Fibroblast of mammary gland (primary cell): ENCODE measurements around the gene SYT7.

Source experiments
- DNase-seq: peaks from one replicate; pipeline ENCODE4 v3.0.0-alpha.2; 2010; ENCODE audit warnings: low read depth
- H3K4me3 ChIP-seq: 2 replicates; pipeline ENCODE4 v1.5.1; 2011; ENCODE audit warnings: low read depth, mild to moderate bottlenecking, low read length, moderate library complexity; ENCODE audit not compliant: control insufficient read depth
- TF ChIP-seq, protein P1 (sequence below): conservative IDR thresholded peaks from 2 replicates; pipeline ENCODE4 v1.5.1; 2011; ENCODE audit warnings: low read depth, low read length, inconsistent platforms; ENCODE audit not compliant: control insufficient read depth, insufficient read depth

SYT7 gene

DNA sequence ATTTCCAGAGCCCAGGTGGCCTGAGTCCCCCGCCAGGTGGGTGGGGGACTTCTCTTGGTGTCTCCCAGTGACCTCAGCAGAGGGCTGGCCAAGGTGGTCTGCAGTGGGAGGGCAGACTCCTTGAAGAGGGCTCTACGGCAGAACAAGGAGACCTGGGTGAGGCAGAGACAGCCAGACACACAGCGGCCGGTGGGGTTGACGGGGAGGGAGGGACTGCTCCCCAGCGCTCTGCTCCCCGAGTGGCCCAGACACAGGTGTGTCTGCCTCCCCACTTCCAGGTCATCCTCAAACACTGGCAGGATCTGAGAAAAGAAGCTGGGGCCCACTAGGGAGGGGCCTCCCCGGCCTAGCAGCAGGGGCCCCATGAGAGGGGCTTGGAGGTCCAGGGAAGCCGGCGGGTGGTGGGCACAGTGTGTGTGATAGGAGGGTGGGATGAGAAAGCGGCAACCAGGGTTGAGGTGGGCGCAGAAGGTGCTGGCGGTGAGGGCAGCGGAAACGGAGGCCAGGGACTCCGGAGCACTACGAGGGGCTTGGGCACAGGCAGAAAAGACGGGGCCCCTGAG is 30.1 kb downstream of the SYT7 start:
- H3K4me3 ChIP-seq, result no peak overlapping the region
- TF ChIP-seq, protein P1, sequence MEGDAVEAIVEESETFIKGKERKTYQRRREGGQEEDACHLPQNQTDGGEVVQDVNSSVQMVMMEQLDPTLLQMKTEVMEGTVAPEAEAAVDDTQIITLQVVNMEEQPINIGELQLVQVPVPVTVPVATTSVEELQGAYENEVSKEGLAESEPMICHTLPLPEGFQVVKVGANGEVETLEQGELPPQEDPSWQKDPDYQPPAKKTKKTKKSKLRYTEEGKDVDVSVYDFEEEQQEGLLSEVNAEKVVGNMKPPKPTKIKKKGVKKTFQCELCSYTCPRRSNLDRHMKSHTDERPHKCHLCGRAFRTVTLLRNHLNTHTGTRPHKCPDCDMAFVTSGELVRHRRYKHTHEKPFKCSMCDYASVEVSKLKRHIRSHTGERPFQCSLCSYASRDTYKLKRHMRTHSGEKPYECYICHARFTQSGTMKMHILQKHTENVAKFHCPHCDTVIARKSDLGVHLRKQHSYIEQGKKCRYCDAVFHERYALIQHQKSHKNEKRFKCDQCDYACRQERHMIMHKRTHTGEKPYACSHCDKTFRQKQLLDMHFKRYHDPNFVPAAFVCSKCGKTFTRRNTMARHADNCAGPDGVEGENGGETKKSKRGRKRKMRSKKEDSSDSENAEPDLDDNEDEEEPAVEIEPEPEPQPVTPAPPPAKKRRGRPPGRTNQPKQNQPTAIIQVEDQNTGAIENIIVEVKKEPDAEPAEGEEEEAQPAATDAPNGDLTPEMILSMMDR, result no peak
- DNase-seq, result no peak

- DNase-seq, result no peak
- H3K4me3 ChIP-seq, result no peak overlapping the region
- TF ChIP-seq, protein P1, result no peak
Measured at GRCh38 chr11:61549662-61550568, 31.0 kb downstream of the SYT7 start.

GRCh38 chr11:61549177-61549576 is 31.7 kb downstream of the SYT7 start:
- no peak for DNase-seq
- TF ChIP-seq, protein P1, result no peak
- no peak overlapping the region for H3K4me3 ChIP-seq

DNA sequence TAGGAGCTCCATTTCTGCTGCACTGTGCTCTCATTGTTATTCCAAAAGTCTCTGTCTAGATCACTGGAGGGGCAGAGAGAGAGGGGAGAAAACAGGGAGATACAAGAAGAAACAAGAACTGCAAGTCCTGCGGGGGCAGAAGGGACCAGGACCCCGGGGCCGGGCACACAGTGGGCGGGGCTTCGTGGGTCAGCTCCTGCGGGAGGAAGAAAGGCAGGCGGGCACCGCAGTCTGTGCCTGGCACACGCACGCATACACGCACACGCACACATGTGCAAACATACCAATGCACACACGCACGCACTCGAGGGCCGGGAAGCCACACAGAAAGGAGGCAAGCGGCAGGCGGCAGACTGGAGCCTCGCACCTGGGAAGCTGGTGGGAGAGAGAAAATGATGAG is 33.6 kb downstream of the SYT7 start:
- TF ChIP-seq, protein P1, result no peak

DNA sequence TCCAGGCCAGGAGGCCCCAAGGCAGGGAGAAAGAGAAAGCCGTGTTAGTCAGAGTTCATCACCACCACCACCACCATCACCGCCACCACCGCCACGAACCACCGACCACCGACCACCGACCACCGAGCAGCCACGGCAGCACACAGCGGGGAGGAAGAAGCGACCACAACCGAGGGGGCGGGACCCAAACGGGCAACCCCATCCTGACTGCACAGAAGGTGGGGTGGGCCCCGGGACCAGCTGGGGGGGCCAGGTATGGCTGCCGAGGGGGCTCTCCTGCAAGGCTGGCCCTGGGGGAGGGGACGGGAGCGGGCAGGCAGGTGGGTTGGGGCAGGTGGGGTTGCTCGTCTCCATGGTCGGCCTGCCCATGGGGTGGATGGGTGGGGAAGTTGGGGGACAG is 34.2 kb downstream of the SYT7 start:
- H3K4me3 ChIP-seq, result no peak overlapping the region
- TF ChIP-seq, protein P1, result no peak
- DNase-seq, result no peak

More for the DNA sequence above, 33.6 kb downstream of the SYT7 start:
- no peak overlapping the region for H3K4me3 ChIP-seq
- DNase-seq, result no peak

- TF ChIP-seq, protein P1, result no peak
- no peak overlapping the region for H3K4me3 ChIP-seq
- DNase-seq, result no peak
Measured at GRCh38 chr11:61545921-61546320, 35.0 kb downstream of the SYT7 start.
